DND-41 (cell line): ENCODE results near the gene PCDHGA12.
"Not testable (repeated sequence)": the region's sequence is repeated elsewhere in the genome, so short reads cannot be mapped to it uniquely, and the experiment has no call there.

Source experiments
- CTCF ChIP-seq: IDR thresholded peaks from 2 replicates; pipeline ENCODE4 v1.5.1; 2012; ENCODE audit warnings: borderline replicate concordance, low read length, moderate library complexity, mild to moderate bottlenecking; ENCODE audit not compliant: poor library complexity, severe bottlenecking; ENCODE audit errors: extremely low read depth
- EZH2 ChIP-seq: IDR thresholded peaks from 3 replicates; pipeline ENCODE4 v1.6.1; 2012; ENCODE audit warnings: borderline replicate concordance, low read depth, mild to moderate bottlenecking, moderate library complexity, low read length, inconsistent platforms; ENCODE audit not compliant: severe bottlenecking

- TF ChIP-seq CTCF, EZH2: not testable (repeated sequence)
These were observed 15.6 kb upstream of the PCDHGA12 start for GRCh38 chr5:141414548-141415274.
